Left lung (tissue), 10 donors: Measurements from ENCODE around the gene VGLL4. TPM values are rescaled to one million over a fixed set of nuclear protein-coding genes. Genes with fewer than 3 reads are reported as not detected.

ENCODE experiments used
- ATAC-seq: fragments of 200-7000 bp; cut with Tn5 transposase; one replicate; pipeline ENCODE4 v1.9.1; 2020; ENCODE audit warnings: moderate library complexity
- DNase-seq, 4 donors: peaks; one replicate each; pipeline ENCODE4 v3.0.0-alpha.2; 2013 to 2020
- H3K27ac ChIP-seq, 2 donors: fragments of 200-600 bp; sonication (generic) in 1 of 2; one replicate each; pipeline versions ENCODE4 v1.5.0 to v1.8.0; 2020 to 2021
- H3K27me3 ChIP-seq, 2 donors: fragments of 200-600 bp; sonication (generic) in 1 of 2; one replicate each; pipeline versions ENCODE4 v1.5.0 to v1.8.0; 2020 to 2021
- H3K36me3 ChIP-seq, 2 donors: fragments of 200-600 bp; sonication (generic) in 1 of 2; one replicate each; pipeline versions ENCODE4 v1.5.0 to v1.8.0; 2020 to 2021
- H3K4me1 ChIP-seq, 2 donors: fragments of 200-600 bp; one replicate each; pipeline ENCODE4 v1.8.0; 2021
- H3K4me3 ChIP-seq, 2 donors: fragments of 200-600 bp; sonication (generic) in 1 of 2; one replicate each; pipeline versions ENCODE4 v1.5.0 to v1.8.0; 2020 to 2021; ENCODE audit warnings: mild to moderate bottlenecking in 1 of 2
- H3K9me3 ChIP-seq, 2 donors: fragments of 200-600 bp; sonication (generic) in 1 of 2; one replicate each; pipeline versions ENCODE4 v1.5.0 to v1.8.0; 2020 to 2021
- CTCF ChIP-seq, 2 donors: fragments of 200-600 bp; sonication (generic) in 1 of 2; IDR thresholded peaks; one replicate each; pipeline versions ENCODE4 v1.5.0 to v1.8.0; 2021; ENCODE audit warnings: antibody characterized with exemption in 2 of 2
- intact Hi-C, 2 donors: fragments of 100-400 bp; cut with DNase I; formaldehyde crosslinking; loops; one replicate each; pipeline versions ENCODE4 v1.11.2 to v1.14.2; 2022
- polyA plus RNA-seq, 6 donors: library from polyadenylated mRNA; unstranded; fragments of 120-200 nt; gene quantifications; one replicate each; pipeline ENCODE4 v1.2.1, GENCODE V29; 2013; ENCODE audit not compliant: insufficient read length in 6 of 6
- total RNA-seq, 2 donors: library from RNA; stranded (reverse); fragmentation: NEBNext Ultra II Directional; extraction: Animal tissue kit (Norgen Biotek cat#: 25700); gene quantifications; one replicate each; pipeline ENCODE4 v1.2.1, GENCODE V29; 2021
- donor health status: DM: no; HTN: yes; CAD: no.
- donor health status: DM: no; HTN: no; CAD: no.

The VGLL4 gene
- total and polyA plus RNA-seq, 8 donors, result 40.2 to 115 (median 106) TPM

GRCh38 chr3:11563865-11564185 lies 79.9 kb downstream of the VGLL4 start:
- intact Hi-C loops, result no loop called here

GRCh38 chr3:11563159-11563864 lies 80.4 kb downstream of the VGLL4 start:
- H3K36me3 ChIP-seq, result peaks cover 0 to 65% of the 10 kb centered on the region in 2 donors

More at GRCh38 chr3:11563865-11564185, 79.9 kb downstream of the VGLL4 start:
- no peak overlapping the region for H3K27ac ChIP-seq
- ATAC-seq, result no peak
- no peak for TF ChIP-seq CTCF (IDR thresholded peaks at IDR 0.05)
- H3K4me1 ChIP-seq, result peaks cover 0 to 8% of the 10 kb centered on the region in 2 donors
- H3K27me3 ChIP-seq, result no peaks in the 10 kb centered on the region
- DNase-seq, result no peak
- H3K9me3 ChIP-seq, result no peaks in the 10 kb centered on the region
- H3K36me3 ChIP-seq, result peaks cover 0 to 60% of the 10 kb centered on the region in 2 donors
- no peak overlapping the region for H3K4me3 ChIP-seq

GRCh38 chr3:11562277-11562881 lies 81.3 kb downstream of the VGLL4 start:
- Histone ChIP-seq H3K36me3 (peaks cover 0 to 73% of the 10 kb centered on the region in 2 donors), H3K27ac (peak overlapping the region in 1 of 2 donors; percentile 23), H3K4me1 (peaks cover 0 to 5% of the 10 kb centered on the region in 2 donors), H3K9me3 (no peaks in the 10 kb centered on the region), H3K27me3 (no peaks in the 10 kb centered on the region), H3K4me3 (no peak overlapping the region)
- DNase-seq, result peak in 1 of 4 donors; percentile 65
- TF ChIP-seq CTCF (IDR thresholded peaks at IDR 0.05), result no peak
- no peak for ATAC-seq
- intact Hi-C loops, result no loop called here

More at GRCh38 chr3:11563159-11563864, 80.4 kb downstream of the VGLL4 start:
- no peaks in the 10 kb centered on the region for H3K27me3 ChIP-seq
- no peak overlapping the region for H3K27ac ChIP-seq
- H3K4me3 ChIP-seq, result no peak overlapping the region
- ATAC-seq, result no peak
- TF ChIP-seq CTCF (IDR thresholded peaks at IDR 0.05), result no peak
- H3K4me1 ChIP-seq, result peaks cover 0 to 5% of the 10 kb centered on the region in 2 donors
- intact Hi-C loops, result no loop called here
- no peak for DNase-seq
- no peaks in the 10 kb centered on the region for H3K9me3 ChIP-seq

GRCh38 chr3:11560746-11561145 lies 83.0 kb downstream of the VGLL4 start:
- Histone ChIP-seq H3K4me3 (no peak overlapping the region), H3K4me1 (peaks cover 0 to 10% of the 10 kb centered on the region in 2 donors), H3K36me3 (peaks cover 0 to 78% of the 10 kb centered on the region in 2 donors), H3K9me3 (no peaks in the 10 kb centered on the region), H3K27ac (no peak overlapping the region), H3K27me3 (no peaks in the 10 kb centered on the region)
- ATAC-seq (no peak), DNase-seq (peak in 1 of 4 donors; percentile 54)
- intact Hi-C loops, result no loop called here
- TF ChIP-seq CTCF (IDR thresholded peaks at IDR 0.05), result no peak

- intact Hi-C loops, result no loop called here
- Histone ChIP-seq H3K4me3 (no peak overlapping the region), H3K36me3 (peaks cover 0 to 78% of the 10 kb centered on the region in 2 donors), H3K4me1 (peaks cover 0 to 16% of the 10 kb centered on the region in 2 donors), H3K27ac (peak overlapping the region in 1 of 2 donors; percentile 23), H3K9me3 (no peaks in the 10 kb centered on the region), H3K27me3 (no peaks in the 10 kb centered on the region)
- TF ChIP-seq CTCF (IDR thresholded peaks at IDR 0.05), result no peak
- DNase-seq, result peak in 2 of 4 donors; percentile 28 to 29
- ATAC-seq, result no peak
Measured at GRCh38 chr3:11559816-11560633, 83.7 kb downstream of the VGLL4 start.
